Activated CD4-positive, alpha-beta T cell treated with anti-CD3 and anti-CD28 coated beads for 48 hours (primary cell): ENCODE results near the gene COMT.
"Not testable (repeated sequence)": the region's sequence is repeated elsewhere in the genome, so short reads cannot be mapped to it uniquely, and the experiment has no call there.

Experiments used
- DNase-seq: peaks from one replicate; pipeline ENCODE4 v3.0.0-alpha.2; 2020

COMT gene

GRCh38 chr22:19929586-19930550 is 11.7 kb upstream of the COMT start:
- DNase-seq = no peak

GRCh38 chr22:19930551-19931486 is 10.8 kb upstream of the COMT start:
- DNase-seq = peak; percentile 34

- DNase-seq = no peak
Measured at GRCh38 chr22:19931514-19931913, 10.1 kb upstream of the COMT start.

GRCh38 chr22:19932367-19933206 is 9.0 kb upstream of the COMT start:
- no peak for DNase-seq

DNA sequence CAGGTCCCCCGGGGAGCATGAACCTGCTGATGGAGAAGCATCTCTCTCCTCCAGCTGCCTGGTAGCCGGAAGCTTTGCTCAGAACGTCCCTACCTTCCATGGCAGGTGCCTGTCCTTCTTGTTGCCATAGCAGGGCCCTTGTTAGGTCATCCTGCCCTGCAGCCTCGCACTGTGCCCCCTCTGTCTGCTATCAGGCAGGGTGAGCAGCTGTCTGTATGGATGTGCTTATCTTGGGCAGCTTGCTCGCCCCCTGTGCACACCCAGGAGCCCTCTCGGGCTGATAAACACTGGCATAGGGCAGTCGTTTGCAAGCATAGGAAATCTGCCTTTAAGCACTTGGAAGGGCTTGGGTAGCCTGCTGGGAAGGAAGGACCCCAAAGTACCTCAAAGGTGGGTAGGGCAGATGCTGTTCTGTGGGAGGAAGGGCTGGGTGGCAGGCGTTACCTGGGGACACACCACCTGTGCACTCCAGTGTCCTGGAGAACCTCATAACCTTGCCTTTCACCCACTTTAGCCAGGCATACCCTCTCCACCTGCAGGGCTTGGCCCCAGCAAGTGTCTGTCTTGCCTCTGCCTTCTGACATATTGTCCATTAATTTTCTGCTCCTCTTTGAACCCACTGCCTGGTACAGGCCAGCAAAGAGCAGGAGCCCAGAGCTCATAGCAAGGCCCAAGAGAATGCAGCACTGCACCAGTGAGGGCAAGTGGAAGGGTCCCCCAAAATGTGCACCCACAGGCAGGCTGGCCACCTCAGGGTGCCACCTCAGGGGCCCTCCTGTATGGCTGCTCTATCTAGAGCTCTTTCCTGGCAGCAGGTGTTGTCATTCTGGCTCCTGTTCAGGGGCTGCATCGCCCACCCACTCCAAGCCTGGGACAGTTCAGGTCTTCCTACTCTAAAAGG is 8.0 kb upstream of the COMT start:
- DNase-seq = no peak

GRCh38 chr22:19935123-19935718 is 6.4 kb upstream of the COMT start:
- DNase-seq = not testable (repeated sequence)

GRCh38 chr22:19936513-19936912 is 5.1 kb upstream of the COMT start:
- no peak for DNase-seq

DNA sequence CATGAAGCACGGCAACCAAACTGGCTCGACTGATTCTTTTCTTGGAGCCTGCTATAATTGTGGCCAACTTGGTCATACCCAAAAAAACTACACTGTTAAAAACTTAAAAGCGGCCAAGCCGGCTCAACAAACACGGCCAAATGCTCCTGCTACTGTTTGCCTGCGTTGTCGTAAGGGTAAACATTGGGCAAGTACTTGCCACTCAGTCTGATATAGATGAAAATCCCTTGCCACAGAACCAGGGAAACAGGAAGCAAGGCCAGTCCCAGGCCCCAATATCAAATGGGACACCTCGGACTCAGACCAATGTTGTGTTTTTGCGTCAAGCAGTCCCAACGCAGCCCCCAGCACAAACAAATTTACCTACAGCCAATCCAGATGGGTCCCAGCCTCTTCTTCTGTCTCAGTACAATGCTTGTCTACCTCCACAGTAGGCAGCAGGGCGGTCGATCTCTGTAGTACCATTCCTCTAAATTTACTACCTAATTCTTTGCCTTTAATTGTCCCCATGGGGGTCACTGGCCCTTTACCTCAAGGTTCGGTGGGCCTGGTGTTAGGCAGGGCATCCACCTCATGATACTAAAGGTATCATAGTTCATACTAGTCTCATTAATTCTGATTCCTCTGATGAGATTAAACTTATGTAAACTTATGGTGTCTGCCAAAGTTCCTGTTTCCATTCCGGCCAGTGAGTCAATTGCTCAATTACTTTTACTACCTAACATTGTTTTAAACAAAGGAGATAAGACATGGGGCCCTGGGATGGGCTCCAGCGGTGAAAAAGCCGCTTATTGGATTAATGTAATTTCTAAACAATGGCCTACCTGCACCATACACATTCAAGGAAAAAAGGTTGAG is 3.7 kb upstream of the COMT start:
- DNase-seq = no peak

DNA sequence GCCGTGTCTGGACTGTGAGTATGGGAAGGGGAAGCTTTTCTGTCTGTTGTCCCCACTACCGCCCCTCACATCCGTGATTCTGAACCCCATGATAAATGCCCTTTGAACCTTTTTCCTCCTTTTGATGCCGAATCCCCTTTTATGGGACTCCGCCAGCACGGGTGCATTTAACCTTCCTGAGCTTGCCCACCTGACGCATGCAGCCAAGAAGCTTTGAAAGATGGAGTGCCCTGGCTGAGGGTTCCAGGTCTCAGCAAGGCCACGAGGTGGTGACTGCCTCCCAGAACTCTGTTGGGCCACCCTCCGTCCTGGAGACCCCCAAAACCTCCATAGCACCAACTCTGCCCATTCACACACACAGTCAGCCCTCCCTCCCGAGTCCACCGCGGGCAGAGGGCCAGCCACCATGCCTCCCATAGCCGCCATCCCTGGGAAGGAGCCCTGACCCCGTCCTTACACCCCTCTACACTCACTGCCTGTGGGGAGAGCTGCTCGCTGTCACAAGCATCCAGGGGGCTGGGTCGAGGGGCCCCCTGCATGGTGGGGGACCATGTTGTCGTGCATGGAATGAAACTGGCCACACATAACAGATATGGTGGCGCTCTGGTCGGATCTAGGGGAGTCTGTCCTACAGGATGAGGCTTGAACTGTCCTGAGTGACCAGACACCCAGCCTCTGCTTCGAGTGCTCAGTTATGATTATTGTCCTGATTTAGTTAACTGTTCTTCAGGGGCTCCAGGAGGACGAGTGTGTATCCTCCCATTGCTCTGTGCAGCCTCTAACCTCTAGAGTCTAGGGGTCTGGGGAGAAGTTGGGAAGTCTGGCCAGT is 822 bp upstream of the COMT start:
- DNase-seq = no peak

- peak; percentile 28 for DNase-seq
Measured at GRCh38 chr22:19942157-19943081, 847 bp downstream of the COMT start.

GRCh38 chr22:19943082-19944026 is 1.8 kb downstream of the COMT start:
- DNase-seq = no peak

DNA sequence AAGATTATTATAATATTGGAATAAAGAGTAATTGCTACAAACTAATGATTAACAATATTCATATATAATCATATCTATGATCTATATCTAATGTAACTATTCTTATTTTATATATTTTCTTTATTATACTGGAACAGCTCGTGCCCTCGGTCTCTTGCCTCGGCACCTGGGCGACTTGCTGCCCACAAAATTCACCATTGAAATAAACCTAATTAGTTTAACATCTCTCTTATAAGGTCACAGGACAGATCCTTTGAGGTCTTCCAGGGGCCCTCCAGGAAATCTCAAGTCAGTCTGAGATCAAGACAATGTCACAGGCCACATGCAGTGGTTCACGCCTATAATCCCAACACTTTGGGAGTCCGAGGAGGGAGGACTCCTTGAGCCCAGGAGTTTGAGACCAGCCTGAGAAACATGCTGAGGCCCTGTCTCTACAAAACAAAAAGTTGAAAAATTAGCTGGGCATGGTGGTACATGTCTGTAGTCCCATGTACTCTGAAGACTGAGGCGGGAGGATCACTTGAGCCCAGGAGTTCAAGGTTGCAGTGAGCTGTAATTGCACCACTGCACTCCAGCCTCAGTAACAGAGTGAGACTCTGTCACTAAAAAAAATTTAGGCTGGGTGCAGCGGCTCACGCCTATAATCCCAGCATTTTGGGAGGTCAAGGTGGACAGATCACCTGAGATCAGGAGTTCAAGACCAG is 6.6 kb downstream of the COMT start:
- DNase-seq = no peak

- DNase-seq = no peak
Measured at GRCh38 chr22:19951346-19951745, 9.8 kb downstream of the COMT start.

GRCh38 chr22:19955241-19956128 is 13.9 kb downstream of the COMT start:
- no peak for DNase-seq

DNA sequence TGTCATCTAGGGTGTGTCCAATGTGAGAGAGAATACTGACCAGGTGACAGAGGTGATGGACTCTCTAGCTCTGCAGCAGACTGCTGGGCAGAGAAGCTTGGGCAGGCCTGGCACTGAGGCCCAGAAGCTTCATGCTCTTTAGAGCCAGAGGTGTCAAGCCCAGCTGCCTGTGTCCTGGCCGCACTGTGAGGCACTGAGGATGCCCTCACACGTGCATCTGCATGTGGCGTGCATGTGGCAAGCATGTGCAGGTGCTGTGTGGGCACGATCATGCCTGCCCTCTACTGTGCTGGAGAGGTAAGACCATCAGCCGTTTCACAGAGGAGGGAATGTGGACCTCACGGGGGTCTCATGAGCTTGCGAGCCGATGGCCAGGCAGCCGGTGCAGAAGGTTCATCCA is 15.9 kb downstream of the COMT start:
- no peak for DNase-seq
